Liver (tissue), 9 donors: ENCODE results near the gene SLC8A3. TPM values are rescaled to one million over a fixed set of nuclear protein-coding genes. Genes with fewer than 3 reads are reported as not detected.

Experiments
- DNase-seq: peaks from one replicate; pipeline ENCODE4 v3.0.0-alpha.2; 2017; ENCODE audit warnings: low spot score
- H3K27ac ChIP-seq, 2 donors: one replicate each; pipeline ENCODE4 v1.7.0; 2013; ENCODE audit warnings: inconsistent platforms in 2 of 2, low read length in 2 of 2, control low read depth in 1 of 2, low read depth in 1 of 2, mild to moderate bottlenecking in 1 of 2
- H3K27me3 ChIP-seq, 4 donors: one replicate each; pipeline versions ENCODE4 v1.6.1 to v1.7.0; 2013; ENCODE audit warnings: low read length in 3 of 4, inconsistent platforms in 1 of 4, mild to moderate bottlenecking in 1 of 4, moderate library complexity in 1 of 4; ENCODE audit not compliant: control insufficient read depth in 4 of 4, insufficient read depth in 4 of 4
- H3K36me3 ChIP-seq, 4 donors: one replicate each; pipeline versions ENCODE4 v1.6.1 to v1.7.0; 2013; ENCODE audit warnings: low read length in 3 of 4, mild to moderate bottlenecking in 3 of 4, low read depth in 1 of 4, moderate library complexity in 1 of 4; ENCODE audit not compliant: control insufficient read depth in 4 of 4, insufficient read depth in 3 of 4
- H3K4me1 ChIP-seq, 4 donors: one replicate each; pipeline versions ENCODE4 v1.6.1 to v1.7.0; 2013; ENCODE audit warnings: low read length in 3 of 4, mild to moderate bottlenecking in 3 of 4, moderate library complexity in 1 of 4; ENCODE audit not compliant: control insufficient read depth in 4 of 4, insufficient read depth in 4 of 4
- H3K4me3 ChIP-seq, 3 donors: one replicate each; pipeline versions ENCODE4 v1.6.1 to v1.7.0; 2013; ENCODE audit warnings: low read length in 3 of 3, control low read depth in 1 of 3, low read depth in 1 of 3, mild to moderate bottlenecking in 1 of 3
- H3K9ac ChIP-seq, 2 donors: one replicate each; pipeline ENCODE4 v1.7.0; 2013; ENCODE audit warnings: low read length in 2 of 2, mild to moderate bottlenecking in 2 of 2, moderate library complexity in 2 of 2, control low read depth in 1 of 2, low read depth in 1 of 2
- H3K9me3 ChIP-seq, 4 donors: one replicate each; pipeline versions ENCODE4 v1.6.1 to v1.7.0; 2013; ENCODE audit warnings: low read length in 3 of 4; ENCODE audit not compliant: control insufficient read depth in 4 of 4
- ATF3 ChIP-seq: IDR thresholded peaks from 2 replicates; pipeline ENCODE4 v1.6.1; 2016; ENCODE audit warnings: antibody characterized with exemption
- CTCF ChIP-seq: fragments of 150-350 bp; IDR thresholded peaks from 2 replicates; pipeline ENCODE4 v1.5.1; 2017; ENCODE audit warnings: improper control_type of control experiment, low read depth, low read length; ENCODE audit not compliant: missing input control
- FOXA1 ChIP-seq: IDR thresholded peaks from 2 replicates; pipeline ENCODE4 v1.6.1; 2016; ENCODE audit warnings: antibody characterized with exemption
- FOXA2 ChIP-seq: IDR thresholded peaks from 2 replicates; pipeline ENCODE4 v1.6.1; 2016; ENCODE audit warnings: antibody characterized with exemption
- GABPA ChIP-seq, 2 donors: IDR thresholded peaks in 1 of 2; conservative IDR thresholded peaks in 1 of 2; 2 replicates each; pipeline ENCODE4 v1.6.1; 2016; ENCODE audit warnings: antibody characterized with exemption in 2 of 2, mild to moderate bottlenecking in 1 of 2, moderate library complexity in 1 of 2
- HNF4A ChIP-seq, 2 donors: conservative IDR thresholded peaks; 2 replicates each; pipeline ENCODE4 v1.6.1; 2016; ENCODE audit warnings: antibody characterized with exemption in 2 of 2, mild to moderate bottlenecking in 2 of 2
- HNF4G ChIP-seq: IDR thresholded peaks from 2 replicates; pipeline ENCODE4 v1.6.1; 2016; ENCODE audit warnings: antibody characterized with exemption
- JUND ChIP-seq, 2 donors: IDR thresholded peaks; 2 replicates each; pipeline ENCODE4 v1.6.1; 2016; ENCODE audit warnings: antibody characterized with exemption in 2 of 2
- MAX ChIP-seq: IDR thresholded peaks from 2 replicates; pipeline ENCODE4 v1.6.1; 2016; ENCODE audit warnings: antibody characterized with exemption
- NR2F2 ChIP-seq: IDR thresholded peaks from 2 replicates; pipeline ENCODE4 v1.6.1; 2016; ENCODE audit warnings: antibody characterized with exemption
- RAD21 ChIP-seq, 2 donors: IDR thresholded peaks; 2 replicates each; pipeline ENCODE4 v1.6.1; 2016; ENCODE audit warnings: antibody characterized with exemption in 2 of 2, mild to moderate bottlenecking in 2 of 2
- RXRA ChIP-seq, 2 donors: IDR thresholded peaks; 2 replicates each; pipeline ENCODE4 v1.6.1; 2017 to 2018; ENCODE audit warnings: antibody characterized with exemption in 2 of 2, mild to moderate bottlenecking in 1 of 2
- SP1 ChIP-seq: IDR thresholded peaks from 2 replicates; pipeline ENCODE4 v1.6.1; 2018; ENCODE audit warnings: antibody characterized with exemption, mild to moderate bottlenecking
- TAF1 ChIP-seq: conservative IDR thresholded peaks from 2 replicates; pipeline ENCODE4 v1.6.1; 2016; ENCODE audit warnings: antibody characterized with exemption, mild to moderate bottlenecking
- YY1 ChIP-seq: IDR thresholded peaks from 2 replicates; pipeline ENCODE4 v1.6.1; 2016; ENCODE audit warnings: antibody characterized with exemption, mild to moderate bottlenecking
- ZBTB33 ChIP-seq: IDR thresholded peaks from 2 replicates; pipeline ENCODE4 v1.6.1; 2016; ENCODE audit warnings: antibody characterized with exemption
- WGBS: extraction: QIAGEN DNeasy Blood & Tissue Kit; methylation state at CpG from one replicate; pipeline ENCODE4 v1.1.7; 2013; 5-methylcytosine and 5-hydroxymethylcytosine counted together
- polyA plus RNA-seq, 2 donors: library from polyadenylated mRNA; stranded (reverse) in 1 of 2; unstranded in 1 of 2; fragments of 200-250 nt in 1 of 2; fragments of >200 nt in 1 of 2; fragmentation: Nextera tagmentation in 1 of 2; extraction: Ambion mirVana in 1 of 2; gene quantifications; one replicate each; pipeline versions ENCODE4 v1.2.1 to v1.2.3, GENCODE V29; 2013 to 2015
- total RNA-seq, 2 donors: library from RNA; depleted of rRNA; stranded (reverse); fragments of >200 nt; gene quantifications; one replicate each; pipeline ENCODE4 v1.2.3, GENCODE V29; 2014
- TF ChIP-seq, protein P1 (sequence below): IDR thresholded peaks from 2 replicates; pipeline ENCODE4 v1.6.1; 2016; ENCODE audit warnings: antibody characterized with exemption, mild to moderate bottlenecking
- donor health status: healthy.
- donor health status: healthy.
- donor health status: healthy.
- donor health status: healthy.
- donor health status: healthy.

SLC8A3 gene
- total and polyA plus RNA-seq, 4 donors = 0.05 to 0.56 (median 0.10) TPM; not detected in 1

- TF ChIP-seq RXRA (IDR thresholded peaks at IDR 0.05) (no peak), MAX (no peak), CTCF (peak; percentile 83), RAD21 (IDR thresholded peaks at IDR 0.05) (peak; percentile 92 to 95)
- TF ChIP-seq, protein P1, sequence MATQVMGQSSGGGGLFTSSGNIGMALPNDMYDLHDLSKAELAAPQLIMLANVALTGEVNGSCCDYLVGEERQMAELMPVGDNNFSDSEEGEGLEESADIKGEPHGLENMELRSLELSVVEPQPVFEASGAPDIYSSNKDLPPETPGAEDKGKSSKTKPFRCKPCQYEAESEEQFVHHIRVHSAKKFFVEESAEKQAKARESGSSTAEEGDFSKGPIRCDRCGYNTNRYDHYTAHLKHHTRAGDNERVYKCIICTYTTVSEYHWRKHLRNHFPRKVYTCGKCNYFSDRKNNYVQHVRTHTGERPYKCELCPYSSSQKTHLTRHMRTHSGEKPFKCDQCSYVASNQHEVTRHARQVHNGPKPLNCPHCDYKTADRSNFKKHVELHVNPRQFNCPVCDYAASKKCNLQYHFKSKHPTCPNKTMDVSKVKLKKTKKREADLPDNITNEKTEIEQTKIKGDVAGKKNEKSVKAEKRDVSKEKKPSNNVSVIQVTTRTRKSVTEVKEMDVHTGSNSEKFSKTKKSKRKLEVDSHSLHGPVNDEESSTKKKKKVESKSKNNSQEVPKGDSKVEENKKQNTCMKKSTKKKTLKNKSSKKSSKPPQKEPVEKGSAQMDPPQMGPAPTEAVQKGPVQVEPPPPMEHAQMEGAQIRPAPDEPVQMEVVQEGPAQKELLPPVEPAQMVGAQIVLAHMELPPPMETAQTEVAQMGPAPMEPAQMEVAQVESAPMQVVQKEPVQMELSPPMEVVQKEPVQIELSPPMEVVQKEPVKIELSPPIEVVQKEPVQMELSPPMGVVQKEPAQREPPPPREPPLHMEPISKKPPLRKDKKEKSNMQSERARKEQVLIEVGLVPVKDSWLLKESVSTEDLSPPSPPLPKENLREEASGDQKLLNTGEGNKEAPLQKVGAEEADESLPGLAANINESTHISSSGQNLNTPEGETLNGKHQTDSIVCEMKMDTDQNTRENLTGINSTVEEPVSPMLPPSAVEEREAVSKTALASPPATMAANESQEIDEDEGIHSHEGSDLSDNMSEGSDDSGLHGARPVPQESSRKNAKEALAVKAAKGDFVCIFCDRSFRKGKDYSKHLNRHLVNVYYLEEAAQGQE = no peak
- no peak overlapping the region for H3K27ac ChIP-seq
Observed at GRCh38 chr14:70027785-70028428, 160.8 kb downstream of the SLC8A3 start.

GRCh38 chr14:70023871-70024270, 164.9 kb downstream of the SLC8A3 start:
- Histone ChIP-seq H3K9me3 (no peaks in the 10 kb centered on the region), H3K27me3 (no peaks in the 10 kb centered on the region), H3K4me3 (no peak overlapping the region), H3K4me1 (peaks cover 2 to 14% (median 9%) of the 10 kb centered on the region in 4 donors), H3K27ac (no peak overlapping the region), H3K36me3 (peaks cover 4 to 61% (median 31%) of the 10 kb centered on the region in 4 donors), H3K9ac (no peak overlapping the region)
- DNase-seq = no peak
- WGBS = 42% methylated on average over 1 of the region's 1 CpG
- TF ChIP-seq RAD21 (IDR thresholded peaks at IDR 0.05) (no peak), CTCF (no peak), FOXA2 (no peak), FOXA1 (no peak), ZBTB33 (no peak), SP1 (no peak), GABPA (IDR thresholded peaks at IDR 0.05 in 1 of 2, conservative IDR thresholded peaks at IDR 0.05 in 1 of 2) (no peak), HNF4G (no peak), NR2F2 (no peak), RXRA (IDR thresholded peaks at IDR 0.05) (no peak), JUND (IDR thresholded peaks at IDR 0.05) (no peak), TAF1 (no peak), YY1 (no peak), MAX (no peak), HNF4A (conservative IDR thresholded peaks at IDR 0.05) (no peak), ATF3 (no peak)
- TF ChIP-seq, protein P1 = no peak

More at GRCh38 chr14:70027785-70028428, 160.8 kb downstream of the SLC8A3 start:
- DNase-seq = peak; percentile 82
- Histone ChIP-seq H3K4me3 (no peak overlapping the region), H3K9me3 (no peaks in the 10 kb centered on the region), H3K27me3 (no peaks in the 10 kb centered on the region), H3K4me1 (peaks cover 4 to 25% (median 21%) of the 10 kb centered on the region in 4 donors), H3K36me3 (peaks cover 0 to 34% (median 25%) of the 10 kb centered on the region in 4 donors), H3K9ac (no peak overlapping the region)
- WGBS = 54% methylated on average over 17 of the region's 17 CpGs
